Astrocyte of the spinal cord (primary cell): Measurements from ENCODE around the gene PRAMEF12.

ENCODE experiments used
- DNase-seq: peaks from one replicate; pipeline ENCODE4 v3.0.0; 2011; ENCODE audit warnings: low read depth, low spot score
- H3K4me3 ChIP-seq: 2 replicates; pipeline ENCODE4 v1.5.1; 2011; ENCODE audit warnings: low read depth, mild to moderate bottlenecking, low read length, moderate library complexity
- CTCF ChIP-seq: IDR thresholded peaks from 2 replicates; pipeline ENCODE4 v1.5.1; 2012; ENCODE audit warnings: low read depth, mild to moderate bottlenecking, low read length, inconsistent platforms
- in situ Hi-C: cut with HindIII; loops from 2 replicates; pipeline ENCODE4 v1.10.0; 2017; ENCODE audit warnings: low sequenced_read_pairs

PRAMEF12 gene

GRCh38 chr1:12769031-12769430 lies 4.5 kb upstream of the PRAMEF12 start:
- in situ Hi-C loops: no loop called here
- DNase-seq: no peak

GRCh38 chr1:12769976-12770505 lies 3.5 kb upstream of the PRAMEF12 start:
- in situ Hi-C loops: no loop called here
- no peak for DNase-seq
- TF ChIP-seq CTCF: no peak
- H3K4me3 ChIP-seq: no peak overlapping the region

More at GRCh38 chr1:12769031-12769430, 4.5 kb upstream of the PRAMEF12 start:
- no peak overlapping the region for H3K4me3 ChIP-seq
- no peak for TF ChIP-seq CTCF

- no peak for DNase-seq
- H3K4me3 ChIP-seq: no peak overlapping the region
- in situ Hi-C loops: no loop called here
- no peak for TF ChIP-seq CTCF
These were observed 2.9 kb upstream of the PRAMEF12 start for GRCh38 chr1:12770620-12771019.

GRCh38 chr1:12771186-12771585 lies 2.4 kb upstream of the PRAMEF12 start:
- H3K4me3 ChIP-seq: no peak overlapping the region
- no peak for DNase-seq
- in situ Hi-C loops: no loop called here
- no peak for TF ChIP-seq CTCF

- DNase-seq: no peak
- TF ChIP-seq CTCF: no peak
- in situ Hi-C loops: no loop called here
- no peak overlapping the region for H3K4me3 ChIP-seq
These were observed 1.0 kb upstream of the PRAMEF12 start for GRCh38 chr1:12772520-12772919.

GRCh38 chr1:12774801-12775345 lies 1.3 kb downstream of the PRAMEF12 start:
- in situ Hi-C loops: no loop called here

More at GRCh38 chr1:12774801-12775345, 1.3 kb downstream of the PRAMEF12 start:
- no peak for TF ChIP-seq CTCF
- no peak for DNase-seq
- no peak overlapping the region for H3K4me3 ChIP-seq
